Gastrocnemius medialis (tissue), 4 donors: ENCODE results near the gene RABEP2. TPM values are rescaled to one million over a fixed set of nuclear protein-coding genes. Genes with fewer than 3 reads are reported as not detected.

Experiments used
- ATAC-seq, 2 donors: fragments of 150-250 bp; one replicate each; pipeline ENCODE4 v1.9.1; 2016
- DNase-seq, 2 donors: peaks; one replicate each; pipeline ENCODE4 v3.0.0-alpha.2; 2019
- H3K27ac ChIP-seq, 4 donors: fragments of 200-600 bp; sonication (generic); 1 replicate in 1 of 4; 2 replicates in 3 of 4; pipeline ENCODE4 v1.5.1; 2016 to 2018; ENCODE audit warnings: mild to moderate bottlenecking in 2 of 4, moderate library complexity in 1 of 4
- H3K27me3 ChIP-seq, 3 donors: fragments of 200-600 bp; sonication (generic) in 2 of 3; 1 replicate in 1 of 3; 2 replicates in 2 of 3; pipeline versions ENCODE4 v1.5.1 to v1.6.0; 2016 to 2019; ENCODE audit warnings: mild to moderate bottlenecking in 1 of 3, moderate library complexity in 1 of 3
- H3K36me3 ChIP-seq, 2 donors: fragments of 200-600 bp; sonication (generic) in 1 of 2; one replicate each; pipeline ENCODE4 v1.5.1; 2017 to 2018
- H3K4me1 ChIP-seq, 2 donors: fragments of 200-600 bp; sonication (generic) in 1 of 2; one replicate each; pipeline ENCODE4 v1.5.1; 2016 to 2017; ENCODE audit warnings: mild to moderate bottlenecking in 2 of 2
- H3K4me3 ChIP-seq, 4 donors: fragments of 200-600 bp; sonication (generic) in 3 of 4; 1 replicate in 1 of 4; 2 replicates in 3 of 4; pipeline ENCODE4 v1.5.1; 2016 to 2019; ENCODE audit warnings: mild to moderate bottlenecking in 2 of 4
- H3K9me3 ChIP-seq, 3 donors: fragments of 200-600 bp; sonication (generic) in 2 of 3; 1 replicate in 1 of 3; 2 replicates in 2 of 3; pipeline ENCODE4 v1.5.1; 2016 to 2019
- POLR2A ChIP-seq, 2 donors: fragments of 450-650 bp; IDR thresholded peaks; one replicate each; pipeline ENCODE4 v1.6.1; 2017; ENCODE audit warnings: antibody characterized with exemption in 2 of 2, mild to moderate bottlenecking in 2 of 2, moderate library complexity in 2 of 2
- in situ Hi-C, 4 donors: fragments of 200-750 bp; cut with MboI; loops; one replicate each; pipeline versions ENCODE4 v1.15.0 to v1.8.0; 2017; ENCODE audit warnings: low sequenced_read_pairs in 4 of 4
- intact Hi-C: fragments of 100-400 bp; cut with DNase I; formaldehyde crosslinking; loops from one replicate; pipeline ENCODE4 v1.15.1; 2023; ENCODE audit warnings: low total_unique reads
- total RNA-seq, 4 donors: library from RNA; depleted of rRNA; stranded (reverse); fragments of >200 nt; gene quantifications; one replicate each; pipeline versions ENCODE4 v1.1.0 to v1.2.3, GENCODE V29; 2016
- TF ChIP-seq, protein P1 (sequence below), 5 experiments: fragments of 450-650 bp in 3 of 5; fragments of 200-600 bp in 2 of 5; sonication (generic) in 2 of 5; IDR thresholded peaks in 4 of 5; conservative IDR thresholded peaks in 1 of 5; 1 replicate in 4 of 5; 2 replicates in 1 of 5; pipeline ENCODE4 v1.5.1; 2016 to 2019; ENCODE audit warnings: antibody characterized with exemption in 5 of 5, mild to moderate bottlenecking in 3 of 5, moderate library complexity in 3 of 5

RABEP2 gene
- total RNA-seq, 4 donors from 2014 or later, result 2.9 to 13.9 (median 6.4) TPM

DNA sequence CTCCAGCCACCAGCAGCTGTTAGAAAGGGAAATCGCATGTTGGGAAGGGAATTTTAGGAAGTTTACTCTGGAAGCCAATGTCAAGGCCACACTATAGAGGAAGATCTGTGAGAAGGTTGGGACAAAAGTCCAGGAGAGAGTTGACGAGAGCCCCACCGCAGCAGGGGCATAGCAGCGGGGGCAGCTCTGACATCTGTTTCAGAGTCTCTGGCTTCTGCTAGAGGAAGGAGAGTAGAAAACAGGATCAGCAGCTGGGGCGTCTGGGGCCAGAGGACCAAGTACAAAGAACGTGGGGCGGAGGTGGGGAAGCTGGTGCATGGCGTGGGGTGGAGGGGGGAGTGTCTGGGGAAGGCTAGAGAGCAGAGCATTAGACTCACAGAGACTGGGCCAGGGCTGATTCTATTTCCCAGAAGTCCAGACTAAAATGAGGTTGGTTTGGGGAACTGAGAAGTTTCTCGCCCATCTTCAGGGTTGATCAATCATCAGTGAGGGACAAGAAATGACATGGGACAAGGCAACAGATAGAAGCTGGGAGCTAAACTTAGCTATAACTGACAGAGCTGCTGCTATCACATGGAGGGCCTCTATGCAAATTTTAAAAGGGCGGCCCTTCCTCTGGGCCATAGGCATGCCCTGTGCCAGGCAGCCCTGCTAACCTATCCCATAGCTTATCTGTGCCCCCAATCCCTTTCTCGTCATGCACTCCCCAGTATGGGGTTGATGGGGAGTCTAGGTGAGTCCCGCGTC lies 1.2 kb downstream of the RABEP2 start:
- peak overlapping the region in 2 of 4 donors; percentile 97 to 99 for H3K27ac ChIP-seq

DNA sequence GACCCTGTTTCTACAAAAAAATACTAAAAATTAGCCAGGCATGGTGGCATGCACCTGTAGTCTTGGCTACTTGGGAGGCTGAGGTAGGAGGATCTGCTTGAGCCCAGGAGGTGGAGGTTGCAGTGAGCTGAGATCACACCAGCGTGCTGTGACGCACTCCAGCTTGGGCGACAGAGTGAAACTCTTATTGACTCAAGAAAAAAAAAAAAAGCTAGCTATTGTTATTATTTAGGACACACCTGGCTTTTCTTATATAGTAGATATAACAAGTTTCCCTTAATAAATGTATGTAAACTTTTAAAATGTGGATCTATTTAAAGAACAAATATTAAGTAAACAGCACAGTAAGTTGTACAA lies 1.8 kb downstream of the RABEP2 start:
- no peak for DNase-seq
- no peak overlapping the region for H3K27ac ChIP-seq
- H3K27me3 ChIP-seq, result no peaks in the 10 kb centered on the region
- no peaks in the 10 kb centered on the region for H3K9me3 ChIP-seq
- H3K4me1 ChIP-seq, result peaks cover 9% of the 10 kb centered on the region in 2 donors
- H3K36me3 ChIP-seq, result peaks cover 0 to 10% of the 10 kb centered on the region in 2 donors
- no peak for ATAC-seq
- TF ChIP-seq, protein P1, sequence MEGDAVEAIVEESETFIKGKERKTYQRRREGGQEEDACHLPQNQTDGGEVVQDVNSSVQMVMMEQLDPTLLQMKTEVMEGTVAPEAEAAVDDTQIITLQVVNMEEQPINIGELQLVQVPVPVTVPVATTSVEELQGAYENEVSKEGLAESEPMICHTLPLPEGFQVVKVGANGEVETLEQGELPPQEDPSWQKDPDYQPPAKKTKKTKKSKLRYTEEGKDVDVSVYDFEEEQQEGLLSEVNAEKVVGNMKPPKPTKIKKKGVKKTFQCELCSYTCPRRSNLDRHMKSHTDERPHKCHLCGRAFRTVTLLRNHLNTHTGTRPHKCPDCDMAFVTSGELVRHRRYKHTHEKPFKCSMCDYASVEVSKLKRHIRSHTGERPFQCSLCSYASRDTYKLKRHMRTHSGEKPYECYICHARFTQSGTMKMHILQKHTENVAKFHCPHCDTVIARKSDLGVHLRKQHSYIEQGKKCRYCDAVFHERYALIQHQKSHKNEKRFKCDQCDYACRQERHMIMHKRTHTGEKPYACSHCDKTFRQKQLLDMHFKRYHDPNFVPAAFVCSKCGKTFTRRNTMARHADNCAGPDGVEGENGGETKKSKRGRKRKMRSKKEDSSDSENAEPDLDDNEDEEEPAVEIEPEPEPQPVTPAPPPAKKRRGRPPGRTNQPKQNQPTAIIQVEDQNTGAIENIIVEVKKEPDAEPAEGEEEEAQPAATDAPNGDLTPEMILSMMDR (IDR thresholded peaks at IDR 0.05 in 4 of 5, conservative IDR thresholded peaks at IDR 0.05 in 1 of 5), result no peak
- TF ChIP-seq POLR2A (IDR thresholded peaks at IDR 0.05), result no peak
- no peak overlapping the region for H3K4me3 ChIP-seq
- intact Hi-C loops, result no loop called here
- in situ Hi-C loops, result no loop called here

More for the DNA sequence above, 1.2 kb downstream of the RABEP2 start:
- in situ Hi-C loops, result no loop called here
- H3K4me1 ChIP-seq, result peaks cover 9% of the 10 kb centered on the region in 2 donors
- H3K36me3 ChIP-seq, result peaks cover 0 to 8% of the 10 kb centered on the region in 2 donors
- no peaks in the 10 kb centered on the region for H3K27me3 ChIP-seq
- intact Hi-C loops, result loop anchor here (2.0 kb wide), 3 partner anchors 43 to 101 kb away; partner anchors contain the start of genes ATXN2L and TUFM
- ATAC-seq (no peak), DNase-seq (no peak)
- H3K4me3 ChIP-seq, result peak overlapping the region in 1 of 4 donors; percentile 99
- no peaks in the 10 kb centered on the region for H3K9me3 ChIP-seq
- TF ChIP-seq, protein P1 (IDR thresholded peaks at IDR 0.05 in 4 of 5, conservative IDR thresholded peaks at IDR 0.05 in 1 of 5), result no peak
- TF ChIP-seq POLR2A (IDR thresholded peaks at IDR 0.05), result no peak

DNA sequence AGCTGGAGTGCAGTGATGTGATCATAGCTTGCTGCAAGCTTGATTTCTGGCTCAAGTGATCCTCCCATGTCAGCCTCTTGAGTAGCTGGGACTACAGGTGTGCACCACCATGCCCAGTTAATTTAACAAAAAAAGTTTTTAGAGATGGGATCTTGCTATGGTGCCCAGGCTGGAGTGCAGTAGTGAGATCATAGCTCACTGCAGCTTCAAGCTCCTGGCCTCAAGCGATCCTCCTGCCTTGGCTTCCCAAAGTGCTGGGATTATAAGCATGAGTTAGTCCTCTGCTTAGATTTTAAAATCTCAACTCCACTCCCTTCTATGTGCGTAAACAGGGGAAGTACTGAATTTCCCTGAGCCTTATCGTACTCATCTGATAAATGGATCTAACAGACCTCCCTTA lies 6.3 kb downstream of the RABEP2 start:
- DNase-seq (no peak), ATAC-seq (no peak)
- H3K9me3 ChIP-seq, result no peaks in the 10 kb centered on the region
- intact Hi-C loops (no loop called here), in situ Hi-C loops (no loop called here)
- no peaks in the 10 kb centered on the region for H3K4me1 ChIP-seq
- TF ChIP-seq, protein P1 (IDR thresholded peaks at IDR 0.05 in 4 of 5, conservative IDR thresholded peaks at IDR 0.05 in 1 of 5), result no peak
- TF ChIP-seq POLR2A (IDR thresholded peaks at IDR 0.05), result no peak
- no peak overlapping the region for H3K27ac ChIP-seq
- no peaks in the 10 kb centered on the region for H3K27me3 ChIP-seq
- H3K36me3 ChIP-seq, result peaks cover 0 to 17% of the 10 kb centered on the region in 2 donors
- H3K4me3 ChIP-seq, result no peak overlapping the region

DNA sequence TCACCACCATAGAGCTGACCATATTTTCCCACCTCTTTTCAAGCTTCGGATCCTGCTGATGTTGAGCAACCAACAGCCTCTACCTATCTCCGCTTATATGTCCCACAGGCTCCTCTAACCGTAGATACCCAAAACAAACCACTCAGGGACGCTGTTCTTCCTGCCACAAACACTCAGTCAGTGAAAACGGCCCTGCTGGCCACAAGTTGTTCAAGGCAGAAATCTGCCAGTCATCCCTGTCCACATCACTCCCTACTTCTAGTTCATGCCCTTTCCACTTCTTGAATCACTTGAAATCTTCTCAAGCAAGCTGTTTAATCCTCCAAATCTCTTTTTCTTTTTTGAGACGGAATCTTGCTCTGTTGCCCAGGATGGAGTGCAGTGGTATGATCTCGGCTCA lies 7.9 kb downstream of the RABEP2 start:
- DNase-seq (no peak), ATAC-seq (no peak)
- peaks cover 0 to 17% of the 10 kb centered on the region in 2 donors for H3K36me3 ChIP-seq
- in situ Hi-C loops (no loop called here), intact Hi-C loops (no loop called here)
- H3K4me1 ChIP-seq, result no peaks in the 10 kb centered on the region
- TF ChIP-seq, protein P1 (IDR thresholded peaks at IDR 0.05 in 4 of 5, conservative IDR thresholded peaks at IDR 0.05 in 1 of 5), result no peak
- no peak for TF ChIP-seq POLR2A (IDR thresholded peaks at IDR 0.05)
- no peaks in the 10 kb centered on the region for H3K27me3 ChIP-seq
- no peak overlapping the region for H3K4me3 ChIP-seq
- H3K9me3 ChIP-seq, result no peaks in the 10 kb centered on the region
- no peak overlapping the region for H3K27ac ChIP-seq
